Adrenal gland (tissue), 12 donors: ENCODE measurements around the gene FBXO46. TPM values are rescaled to one million over a fixed set of nuclear protein-coding genes. Genes with fewer than 3 reads are reported as not detected.
"Not testable (repeated sequence)": the region's sequence is repeated elsewhere in the genome, so short reads cannot be mapped to it uniquely, and the experiment has no call there.

Source experiments
- DNase-seq, 7 donors: peaks; one replicate each; pipeline ENCODE4 v3.0.0-alpha.2; 2019 to 2020
- H3K27ac ChIP-seq, 5 donors: fragments of 200-600 bp; sonication (generic) in 4 of 5; 1 replicate in 3 of 5; 2 replicates in 2 of 5; pipeline versions ENCODE4 v1.5.1 to v1.8.0; 2016 to 2020; ENCODE audit warnings: mild to moderate bottlenecking in 1 of 5
- H3K27me3 ChIP-seq: fragments of 200-600 bp; 2 replicates; pipeline ENCODE4 v1.8.0; 2021
- H3K36me3 ChIP-seq, 2 donors: fragments of 200-600 bp; replicated peaks in 1 of 2; 1 replicate in 1 of 2; 2 replicates in 1 of 2; pipeline versions ENCODE4 v1.5.1 to v1.8.0; 2018 to 2022
- H3K4me1 ChIP-seq, 2 donors: fragments of 200-600 bp; replicated peaks in 1 of 2; 1 replicate in 1 of 2; 2 replicates in 1 of 2; pipeline versions ENCODE4 v1.5.1 to v1.8.0; 2018 to 2021
- H3K4me3 ChIP-seq, 4 donors: fragments of 200-600 bp; sonication (generic) in 3 of 4; one replicate each; pipeline ENCODE4 v1.5.1; 2016 to 2018
- H3K9me3 ChIP-seq, 3 donors: fragments of 200-600 bp; sonication (generic) in 1 of 3; replicated peaks in 1 of 3; 1 replicate in 2 of 3; 2 replicates in 1 of 3; pipeline versions ENCODE4 v1.5.1 to v1.8.0; 2016 to 2021
- POLR2A ChIP-seq, 2 donors: fragments of 450-650 bp; IDR thresholded peaks; one replicate each; pipeline ENCODE4 v1.6.1; 2017; ENCODE audit warnings: antibody characterized with exemption in 2 of 2, mild to moderate bottlenecking in 2 of 2, moderate library complexity in 1 of 2
- WGBS, 4 donors: extraction: QIAGEN DNeasy Blood & Tissue Kit in 2 of 4; methylation state at CpG; one replicate each; pipeline versions ENCODE4 v1.1.5 to v1.1.7; 2013 to 2017; 5-methylcytosine and 5-hydroxymethylcytosine counted together
- intact Hi-C, 2 donors: fragments of 100-400 bp; cut with DNase I; formaldehyde crosslinking; loops; one replicate each; pipeline versions ENCODE4 v1.14.1 to v1.15.0; 2022 to 2023
- polyA plus RNA-seq, 3 donors: library from polyadenylated mRNA; stranded (reverse); fragments of 200-250 nt in 2 of 3; fragments of 350-450 nt in 1 of 3; fragmentation: Illumina TruSeq in 1 of 3; extraction: RNeasy Lipid Tissue Mini Kit (QIAGEN cat#74804) in 1 of 3; gene quantifications; one replicate each; pipeline ENCODE4 v1.2.3, GENCODE V29; 2013 to 2014
- total RNA-seq, 9 donors: library from RNA; depleted of rRNA in 4 of 9; stranded (reverse); fragments of >200 nt in 4 of 9; fragments of 120-200 nt in 1 of 9; fragmentation: NEBNext Ultra II Directional in 1 of 9; extraction: Animal tissue kit (Norgen Biotek cat#: 25700) in 1 of 9; gene quantifications; one replicate each; pipeline versions ENCODE4 v1.1.0 to v1.2.4, GENCODE V29; 2013 to 2023
- TF ChIP-seq, protein P1 (sequence below), 6 experiments: fragments of 450-650 bp in 4 of 6; fragments of 200-600 bp in 2 of 6; sonication (generic) in 1 of 6; IDR thresholded peaks; 1 replicate in 5 of 6; 2 replicates in 1 of 6; pipeline versions ENCODE4 v1.5.1 to v1.8.0; 2016 to 2021; ENCODE audit warnings: antibody characterized with exemption in 6 of 6, mild to moderate bottlenecking in 2 of 6, moderate library complexity in 1 of 6
- donor health status: healthy with polysubstance abuse.
- donor health status: Bipolar disorder and iron deficiency.
- donor health status: DM: yes; HTN: yes; CAD: no.
- donor health status: DM: no; HTN: no; CAD: no.
- donor health status: DM: no; HTN: no; CAD: no.
- donor health status: DM: yes; HTN: yes; CAD: no.

The FBXO46 gene
- total and polyA plus RNA-seq, 12 donors, result 3.2 to 25.6 (median 11.2) TPM

DNA sequence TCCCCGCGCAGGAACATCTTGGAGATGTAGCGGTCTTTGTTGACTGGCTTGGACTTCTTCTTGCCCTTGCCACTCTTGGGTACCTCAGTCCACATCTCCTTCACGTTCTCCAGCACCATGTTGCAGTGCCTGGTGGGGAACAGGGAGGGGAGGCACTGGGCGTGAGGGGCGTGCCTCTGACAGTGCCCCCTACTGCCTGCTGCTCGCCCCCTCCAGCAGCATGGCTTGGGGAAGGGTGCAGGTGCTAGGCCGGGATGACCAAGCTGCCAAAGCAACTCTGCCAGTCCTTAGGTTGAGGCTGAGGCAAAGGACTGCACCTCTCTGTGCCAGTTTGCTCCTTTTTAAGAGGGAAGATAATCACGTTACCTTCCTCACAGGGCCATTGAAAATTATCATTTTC is 43.1 kb downstream of the FBXO46 start:
- no peak for DNase-seq
- Histone ChIP-seq H3K27me3 (no peaks in the 10 kb centered on the region), H3K27ac (no peak overlapping the region), H3K4me1 (peaks cover 8 to 10% of the 10 kb centered on the region in 2 donors), H3K4me3 (no peak overlapping the region), H3K9me3 (no peaks in the 10 kb centered on the region), H3K36me3 (peaks cover 0 to 37% of the 10 kb centered on the region in 2 donors)
- 88 to 96% (median 91%) methylated on average over 5 to 9 of the region's 9 CpGs for WGBS, 4 donors
- intact Hi-C loops, result no loop called here
- TF ChIP-seq, protein P1, sequence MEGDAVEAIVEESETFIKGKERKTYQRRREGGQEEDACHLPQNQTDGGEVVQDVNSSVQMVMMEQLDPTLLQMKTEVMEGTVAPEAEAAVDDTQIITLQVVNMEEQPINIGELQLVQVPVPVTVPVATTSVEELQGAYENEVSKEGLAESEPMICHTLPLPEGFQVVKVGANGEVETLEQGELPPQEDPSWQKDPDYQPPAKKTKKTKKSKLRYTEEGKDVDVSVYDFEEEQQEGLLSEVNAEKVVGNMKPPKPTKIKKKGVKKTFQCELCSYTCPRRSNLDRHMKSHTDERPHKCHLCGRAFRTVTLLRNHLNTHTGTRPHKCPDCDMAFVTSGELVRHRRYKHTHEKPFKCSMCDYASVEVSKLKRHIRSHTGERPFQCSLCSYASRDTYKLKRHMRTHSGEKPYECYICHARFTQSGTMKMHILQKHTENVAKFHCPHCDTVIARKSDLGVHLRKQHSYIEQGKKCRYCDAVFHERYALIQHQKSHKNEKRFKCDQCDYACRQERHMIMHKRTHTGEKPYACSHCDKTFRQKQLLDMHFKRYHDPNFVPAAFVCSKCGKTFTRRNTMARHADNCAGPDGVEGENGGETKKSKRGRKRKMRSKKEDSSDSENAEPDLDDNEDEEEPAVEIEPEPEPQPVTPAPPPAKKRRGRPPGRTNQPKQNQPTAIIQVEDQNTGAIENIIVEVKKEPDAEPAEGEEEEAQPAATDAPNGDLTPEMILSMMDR (IDR thresholded peaks at IDR 0.05), result no peak
- TF ChIP-seq POLR2A (IDR thresholded peaks at IDR 0.05), result no peak

DNA sequence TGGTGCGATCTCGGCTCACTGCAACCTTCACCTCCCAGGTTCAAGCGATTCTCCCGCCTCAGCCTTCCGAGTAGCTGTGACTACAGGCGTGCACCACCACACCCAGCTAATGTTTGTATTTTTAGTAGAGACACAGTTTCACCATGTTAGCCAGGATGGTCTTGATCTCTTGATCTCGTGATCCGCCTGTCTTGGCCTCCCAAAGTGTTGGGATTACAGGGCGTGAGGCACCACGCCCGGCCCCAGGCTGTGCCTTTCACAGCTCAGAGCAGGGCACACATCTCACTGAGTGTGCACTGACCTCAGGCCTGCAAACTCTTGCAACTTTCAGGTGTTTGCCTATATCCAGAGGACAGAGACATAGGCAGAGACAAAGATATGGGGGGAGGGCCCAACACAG is 45.7 kb downstream of the FBXO46 start:
- H3K27ac ChIP-seq, H3K9me3 ChIP-seq, H3K27me3 ChIP-seq, intact Hi-C loops, H3K4me1 ChIP-seq, DNase-seq, H3K4me3 ChIP-seq: not testable (repeated sequence)
- WGBS, 4 donors, result 76 to 98% (median 87%) methylated on average over 11 of the region's 11 CpGs
- H3K36me3 ChIP-seq, result peaks cover 0 to 37% of the 10 kb centered on the region in 2 donors

DNA sequence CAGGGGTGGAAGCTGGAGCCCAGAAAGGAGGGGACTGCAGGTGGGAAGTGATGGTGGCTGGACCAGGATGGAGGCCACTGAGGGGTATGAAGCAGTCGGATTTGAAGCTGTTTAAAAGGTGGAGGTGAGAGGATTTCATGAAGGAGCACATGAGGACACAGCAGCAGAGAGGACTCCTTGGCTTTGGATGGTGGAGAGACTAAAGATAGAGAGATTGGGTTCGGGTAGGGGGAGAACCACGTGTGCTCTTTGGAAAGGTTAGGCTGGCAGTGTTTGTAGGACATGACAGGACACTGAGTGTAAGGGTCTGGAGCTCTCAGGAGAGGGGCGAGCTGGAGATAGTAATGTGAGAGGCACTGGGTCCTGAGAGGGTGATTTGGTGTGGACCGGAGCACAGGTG is 47.8 kb downstream of the FBXO46 start:
- intact Hi-C loops, result no loop called here
- no peak overlapping the region for H3K4me3 ChIP-seq
- H3K9me3 ChIP-seq, result no peaks in the 10 kb centered on the region
- H3K27me3 ChIP-seq, result peaks cover 1% of the 10 kb centered on the region
- DNase-seq, result no peak
- TF ChIP-seq POLR2A (IDR thresholded peaks at IDR 0.05), result no peak
- TF ChIP-seq, protein P1 (IDR thresholded peaks at IDR 0.05), result no peak
- 71 to 82% (median 77%) methylated on average over 5 of the region's 5 CpGs for WGBS, 4 donors
- peaks cover 0 to 29% of the 10 kb centered on the region in 2 donors for H3K36me3 ChIP-seq
- H3K4me1 ChIP-seq, result peaks cover 3 to 9% of the 10 kb centered on the region in 2 donors
- H3K27ac ChIP-seq, result no peak overlapping the region

DNA sequence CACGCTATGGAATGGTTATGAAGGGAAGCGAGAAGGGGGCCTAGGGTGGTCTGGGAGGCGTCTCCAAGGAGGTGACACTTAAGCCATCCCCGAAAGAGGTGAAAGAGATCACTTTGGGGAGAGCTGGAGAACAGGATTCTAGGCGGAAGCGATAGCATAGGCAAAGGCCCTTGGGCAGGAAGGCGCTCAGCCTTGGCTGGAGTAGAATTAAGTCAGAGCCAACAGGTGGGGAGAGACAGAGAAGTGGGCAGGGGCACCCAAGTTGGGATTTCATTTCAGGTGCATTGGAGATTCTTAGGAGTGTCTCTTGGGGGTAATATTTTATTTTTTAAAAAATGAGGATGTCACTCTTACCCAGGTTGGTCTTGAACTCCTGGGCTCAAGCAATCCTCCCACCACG is 48.6 kb downstream of the FBXO46 start:
- peaks cover 9 to 13% of the 10 kb centered on the region in 2 donors for H3K4me1 ChIP-seq
- intact Hi-C loops, result no loop called here
- peaks cover 6% of the 10 kb centered on the region for H3K27me3 ChIP-seq
- no peaks in the 10 kb centered on the region for H3K9me3 ChIP-seq
- TF ChIP-seq, protein P1 (IDR thresholded peaks at IDR 0.05), result no peak
- TF ChIP-seq POLR2A (IDR thresholded peaks at IDR 0.05), result no peak
- peak overlapping the region in 1 of 4 donors; percentile 56 for H3K4me3 ChIP-seq
- peaks cover 0 to 21% of the 10 kb centered on the region in 2 donors for H3K36me3 ChIP-seq
- peak overlapping the region in 4 of 5 donors; percentile 68 to 94 (median 83) for H3K27ac ChIP-seq
- WGBS, 4 donors, result 65 to 73% (median 70%) methylated on average over 8 of the region's 8 CpGs
- DNase-seq, result no peak

DNA sequence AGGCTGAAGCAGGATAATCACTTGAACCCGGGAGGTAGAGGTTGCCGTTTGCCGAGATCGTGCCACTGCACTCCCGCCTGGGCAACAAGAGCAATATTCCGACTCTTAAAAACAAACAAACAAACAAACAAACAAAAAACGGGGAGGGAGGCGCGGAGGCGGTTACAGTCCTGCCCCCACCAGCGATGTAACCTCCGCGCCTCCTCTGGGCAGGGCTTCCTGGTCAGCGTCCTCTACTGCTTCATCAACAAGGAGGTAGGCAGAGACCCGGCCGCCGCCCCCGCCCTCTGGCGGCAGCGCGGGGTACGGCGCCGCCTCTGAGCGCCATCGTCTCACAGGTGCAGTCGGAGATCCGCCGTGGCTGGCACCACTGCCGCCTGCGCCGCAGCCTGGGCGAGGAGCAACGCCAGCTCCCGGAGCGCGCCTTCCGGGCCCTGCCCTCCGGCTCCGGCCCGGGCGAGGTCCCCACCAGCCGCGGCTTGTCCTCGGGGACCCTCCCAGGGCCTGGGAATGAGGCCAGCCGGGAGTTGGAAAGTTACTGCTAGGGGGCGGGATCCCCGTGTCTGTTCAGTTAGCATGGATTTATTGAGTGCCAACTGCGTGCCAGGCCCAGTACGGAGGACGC is 49.2 kb downstream of the FBXO46 start:
- 2 to 5% (median 3%) methylated on average over 15 to 51 of the region's 51 CpGs for WGBS, 4 donors
- peaks cover 0 to 15% of the 10 kb centered on the region in 2 donors for H3K36me3 ChIP-seq
- intact Hi-C loops, result no loop called here
- no peaks in the 10 kb centered on the region for H3K9me3 ChIP-seq
- peak overlapping the region in 4 of 5 donors; percentile 68 to 94 (median 83) for H3K27ac ChIP-seq
- peak; percentile 42 to 61 for TF ChIP-seq POLR2A (IDR thresholded peaks at IDR 0.05)
- TF ChIP-seq, protein P1 (IDR thresholded peaks at IDR 0.05), result peak; percentile 86 to 98 (median 94)
- DNase-seq, result peak; percentile 83 to 96 (median 88)
- H3K4me1 ChIP-seq, result peaks cover 13% of the 10 kb centered on the region in 2 donors
- H3K4me3 ChIP-seq, result peak overlapping the region in 2 of 4 donors; percentile 4 to 56
- peaks cover 10% of the 10 kb centered on the region for H3K27me3 ChIP-seq
